Fibroblast of peridontal ligament (primary cell): ENCODE results near the gene PSMB4.

Experiments used
- DNase-seq: peaks from one replicate; pipeline ENCODE4 v3.0.0-alpha.2; 2010; ENCODE audit errors: extremely low read depth

The PSMB4 gene

GRCh38 chr1:151443846-151444782 lies 44.7 kb downstream of the PSMB4 start:
- DNase-seq: peak; percentile 92

GRCh38 chr1:151444783-151445177 lies 45.4 kb downstream of the PSMB4 start:
- no peak for DNase-seq

DNA sequence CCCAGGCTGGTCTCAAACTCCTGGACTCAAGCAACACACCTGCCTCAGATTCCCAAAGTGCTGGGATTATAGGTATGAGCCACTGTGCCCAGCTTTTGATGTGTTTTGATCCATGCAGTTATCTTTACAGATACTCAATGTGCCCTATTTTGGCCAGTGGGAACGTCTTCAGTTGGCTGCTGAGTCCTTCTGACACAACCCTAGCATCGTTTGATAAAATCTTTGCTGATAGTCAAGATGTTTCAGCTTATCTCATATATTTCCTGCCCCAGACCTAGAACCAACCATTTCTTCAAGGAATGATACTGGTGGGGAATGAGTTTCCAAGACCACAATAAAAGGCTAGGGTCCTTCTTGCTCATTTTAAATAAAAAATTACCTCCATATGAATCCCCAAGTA lies 48.3 kb downstream of the PSMB4 start:
- DNase-seq: no peak
